DOHH2 (cell line): ENCODE measurements around the gene FSCN2.

Experiments
- H3F3A ChIP-seq: fragments of 200-600 bp; sonication (generic), shearing (Covaris generic); 2 replicates; pipeline ENCODE4 v1.6.0; 2016; ENCODE audit warnings: antibody characterized with exemption, mild to moderate bottlenecking; ENCODE audit not compliant: control insufficient read depth, insufficient read depth
- H3K27ac ChIP-seq: fragments of 200-600 bp; sonication (generic); 2 replicates; pipeline ENCODE4 v1.5.1; 2014; ENCODE audit warnings: low read depth, mild to moderate bottlenecking, low read length, moderate library complexity
- H3K27me3 ChIP-seq: fragments of 200-600 bp; sonication (generic); 2 replicates; pipeline ENCODE4 v1.6.1; 2014; ENCODE audit warnings: mild to moderate bottlenecking, low read length, mixed read lengths; ENCODE audit not compliant: control insufficient read depth
- H3K36me3 ChIP-seq: fragments of 200-600 bp; sonication (generic); 2 replicates; pipeline ENCODE4 v1.6.1; 2014; ENCODE audit warnings: mild to moderate bottlenecking, low read length, moderate library complexity, mixed read lengths; ENCODE audit not compliant: control insufficient read depth
- H3K4me1 ChIP-seq: fragments of 200-600 bp; sonication (generic); 2 replicates; pipeline ENCODE4 v1.6.1; 2014; ENCODE audit warnings: mild to moderate bottlenecking, low read length, mixed read lengths; ENCODE audit not compliant: control insufficient read depth
- H3K4me2 ChIP-seq: fragments of 200-600 bp; sonication (generic); 2 replicates; pipeline ENCODE4 v1.6.0; 2014; ENCODE audit warnings: mild to moderate bottlenecking, low read length, moderate library complexity
- H3K4me3 ChIP-seq: fragments of 200-600 bp; sonication (generic); 2 replicates; pipeline ENCODE4 v1.5.1; 2014; ENCODE audit warnings: mild to moderate bottlenecking, low read length, mixed read lengths
- H3K79me2 ChIP-seq: fragments of 200-600 bp; sonication (generic); 2 replicates; pipeline ENCODE4 v1.6.1; 2014; ENCODE audit warnings: mild to moderate bottlenecking, low read length, mixed read lengths; ENCODE audit not compliant: control insufficient read depth
- H3K9me2 ChIP-seq: fragments of 200-600 bp; sonication (generic); replicated peaks from 2 replicates; pipeline ENCODE4 v1.6.1; 2014; ENCODE audit warnings: mild to moderate bottlenecking, low read length, mixed read lengths; ENCODE audit not compliant: control insufficient read depth
- H3K9me3 ChIP-seq: fragments of 200-600 bp; sonication (generic); 2 replicates; pipeline ENCODE4 v1.6.1; 2014; ENCODE audit warnings: antibody characterized with exemption, low read length, mixed read lengths; ENCODE audit not compliant: control insufficient read depth, insufficient read depth
- H4K20me1 ChIP-seq: fragments of 200-600 bp; sonication (generic); 2 replicates; pipeline ENCODE4 v1.6.0; 2014; ENCODE audit warnings: low read depth, mild to moderate bottlenecking, antibody characterized with exemption, low read length, moderate library complexity; ENCODE audit not compliant: control insufficient read depth, insufficient read depth
- CTCF ChIP-seq: fragments of 200-600 bp; sonication (generic); IDR thresholded peaks from one replicate; pipeline ENCODE4 v1.5.1; 2014; ENCODE audit warnings: antibody characterized with exemption, mild to moderate bottlenecking, low read depth, low read length; ENCODE audit not compliant: poor library complexity, severe bottlenecking
- EZH2phosphoT487 ChIP-seq: fragments of 200-600 bp; sonication (generic); IDR thresholded peaks from 2 replicates; pipeline ENCODE4 v1.6.1; 2017; ENCODE audit warnings: borderline replicate concordance, mild to moderate bottlenecking, antibody characterized with exemption, low read length, moderate library complexity, mixed read lengths

Gene FSCN2

GRCh38 chr17:81544281-81544974, 16.3 kb downstream of the FSCN2 start:
- H3K4me1 ChIP-seq, result no peaks in the 10 kb centered on the region
- H3K36me3 ChIP-seq, result peaks cover 68% of the 10 kb centered on the region
- H3K27ac ChIP-seq, result no peak overlapping the region
- H4K20me1 ChIP-seq, result no peaks in the 10 kb centered on the region
- H3K4me3 ChIP-seq, result no peak overlapping the region
- H3K79me2 ChIP-seq, result peaks cover 5% of the 10 kb centered on the region
- H3F3A ChIP-seq, result no peaks in the 10 kb centered on the region
- no peaks in the 10 kb centered on the region for H3K9me3 ChIP-seq
- no peaks in the 10 kb centered on the region for H3K9me2 ChIP-seq
- H3K4me2 ChIP-seq, result no peak overlapping the region
- TF ChIP-seq EZH2phosphoT487 (no peak), CTCF (no peak)
- no peaks in the 10 kb centered on the region for H3K27me3 ChIP-seq

GRCh38 chr17:81545160-81545949, 17.2 kb downstream of the FSCN2 start:
- peaks cover 71% of the 10 kb centered on the region for H3K36me3 ChIP-seq
- H3K9me2 ChIP-seq, result no peaks in the 10 kb centered on the region
- H3K4me3 ChIP-seq, result no peak overlapping the region
- H4K20me1 ChIP-seq, result no peaks in the 10 kb centered on the region
- H3K79me2 ChIP-seq, result peaks cover 14% of the 10 kb centered on the region
- H3K27me3 ChIP-seq, result no peaks in the 10 kb centered on the region
- H3F3A ChIP-seq, result no peaks in the 10 kb centered on the region
- no peaks in the 10 kb centered on the region for H3K9me3 ChIP-seq
- H3K4me1 ChIP-seq, result peaks cover under 1% of the 10 kb centered on the region; the same call in 1 of the 2 replicates
- H3K27ac ChIP-seq, result no peak overlapping the region
- H3K4me2 ChIP-seq, result no peak overlapping the region
- TF ChIP-seq CTCF (no peak), EZH2phosphoT487 (no peak)

- H3K4me1 ChIP-seq, result peaks cover 12% of the 10 kb centered on the region
- H4K20me1 ChIP-seq, result 0 out of 2 replicates have a peak, but pooled peaks cover 5% of the 10 kb centered on the region
- TF ChIP-seq EZH2phosphoT487 (no peak), CTCF (no peak)
- H3F3A ChIP-seq, result no peaks in the 10 kb centered on the region
- no peak overlapping the region for H3K4me3 ChIP-seq
- no peaks in the 10 kb centered on the region for H3K9me3 ChIP-seq
- H3K9me2 ChIP-seq, result no peaks in the 10 kb centered on the region
- no peak overlapping the region for H3K27ac ChIP-seq
- no peak overlapping the region for H3K4me2 ChIP-seq
- H3K27me3 ChIP-seq, result no peaks in the 10 kb centered on the region
- peaks cover 76% of the 10 kb centered on the region for H3K36me3 ChIP-seq
- H3K79me2 ChIP-seq, result peaks cover 31% of the 10 kb centered on the region
Measured at GRCh38 chr17:81546906-81547613, 18.9 kb downstream of the FSCN2 start.
